ENCODE results near the gene DEPDC1.

DEPDC1 gene

GRCh38 chr1:68473060-68473459 lies 23.8 kb downstream of the DEPDC1 start:
- no peaks in the 10 kb centered on the region for H3K9me3 ChIP-seq (replicated peaks; ENCODE audit: low read length)
- H3K9ac ChIP-seq (ENCODE audit: low read depth, low read length), result no peak overlapping the region
- peaks cover 6% of the 10 kb centered on the region for H3K36me3 ChIP-seq (ENCODE audit: insufficient read depth, low read length)
- H3K4me2 ChIP-seq (ENCODE audit: low read length), result no peak overlapping the region
- no peaks in the 10 kb centered on the region for H3K27me3 ChIP-seq (ENCODE audit: control insufficient read depth, insufficient read depth, low read length)
- no peaks in the 10 kb centered on the region for H3K4me1 ChIP-seq (ENCODE audit: control insufficient read depth, insufficient read depth, low read length)
- no peak overlapping the region for H3K4me3 ChIP-seq (ENCODE audit: low read length)

- no peak overlapping the region for H3K4me2 ChIP-seq (ENCODE audit: low read length)
- no peaks in the 10 kb centered on the region for H3K27me3 ChIP-seq (ENCODE audit: control insufficient read depth, insufficient read depth, low read length)
- no peaks in the 10 kb centered on the region for H3K36me3 ChIP-seq (ENCODE audit: insufficient read depth, low read length)
- no peaks in the 10 kb centered on the region for H3K9me3 ChIP-seq (replicated peaks; ENCODE audit: low read length)
- no peaks in the 10 kb centered on the region for H3K4me1 ChIP-seq (ENCODE audit: control insufficient read depth, insufficient read depth, low read length)
- no peak overlapping the region for H3K9ac ChIP-seq (ENCODE audit: low read depth, low read length)
- no peak overlapping the region for H3K4me3 ChIP-seq (ENCODE audit: low read length)
These were observed 26.4 kb downstream of the DEPDC1 start for GRCh38 chr1:68470388-68470970.

- Histone ChIP-seq H3K36me3 (ENCODE audit: insufficient read depth, low read length) (no peaks in the 10 kb centered on the region), H3K9ac (ENCODE audit: low read depth, low read length) (no peak overlapping the region), H3K27me3 (ENCODE audit: control insufficient read depth, insufficient read depth, low read length) (no peaks in the 10 kb centered on the region), H3K4me2 (ENCODE audit: low read length) (no peak overlapping the region), H3K9me3 (replicated peaks; ENCODE audit: low read length) (no peaks in the 10 kb centered on the region), H3K4me1 (ENCODE audit: control insufficient read depth, insufficient read depth, low read length) (no peaks in the 10 kb centered on the region), H3K4me3 (ENCODE audit: low read length) (no peak overlapping the region)
These were observed 32.0 kb downstream of the DEPDC1 start for GRCh38 chr1:68464891-68465290.

- Histone ChIP-seq H3K9me3 (replicated peaks; ENCODE audit: low read length) (no peaks in the 10 kb centered on the region), H3K4me2 (ENCODE audit: low read length) (no peak overlapping the region), H3K9ac (ENCODE audit: low read depth, low read length) (no peak overlapping the region), H3K27me3 (ENCODE audit: control insufficient read depth, insufficient read depth, low read length) (no peaks in the 10 kb centered on the region), H3K4me1 (ENCODE audit: control insufficient read depth, insufficient read depth, low read length) (no peaks in the 10 kb centered on the region), H3K4me3 (ENCODE audit: low read length) (no peak overlapping the region), H3K36me3 (ENCODE audit: insufficient read depth, low read length) (no peaks in the 10 kb centered on the region)
These were observed 35.9 kb downstream of the DEPDC1 start for GRCh38 chr1:68460935-68461334.

GRCh38 chr1:68459796-68460195 lies 37.1 kb downstream of the DEPDC1 start:
- H3K4me3 ChIP-seq (ENCODE audit: low read length), result no peak overlapping the region
- H3K9me3 ChIP-seq (replicated peaks; ENCODE audit: low read length), result no peaks in the 10 kb centered on the region
- no peaks in the 10 kb centered on the region for H3K27me3 ChIP-seq (ENCODE audit: control insufficient read depth, insufficient read depth, low read length)
- H3K36me3 ChIP-seq (ENCODE audit: insufficient read depth, low read length), result no peaks in the 10 kb centered on the region
- no peak overlapping the region for H3K4me2 ChIP-seq (ENCODE audit: low read length)
- no peaks in the 10 kb centered on the region for H3K4me1 ChIP-seq (ENCODE audit: control insufficient read depth, insufficient read depth, low read length)
- H3K9ac ChIP-seq (ENCODE audit: low read depth, low read length), result no peak overlapping the region

GRCh38 chr1:68459091-68459490 lies 37.8 kb downstream of the DEPDC1 start:
- Histone ChIP-seq H3K4me2 (ENCODE audit: low read length) (no peak overlapping the region), H3K9me3 (replicated peaks; ENCODE audit: low read length) (no peaks in the 10 kb centered on the region), H3K36me3 (ENCODE audit: insufficient read depth, low read length) (no peaks in the 10 kb centered on the region), H3K27me3 (ENCODE audit: control insufficient read depth, insufficient read depth, low read length) (no peaks in the 10 kb centered on the region), H3K4me1 (ENCODE audit: control insufficient read depth, insufficient read depth, low read length) (no peaks in the 10 kb centered on the region), H3K4me3 (ENCODE audit: low read length) (no peak overlapping the region), H3K9ac (ENCODE audit: low read depth, low read length) (no peak overlapping the region)

- Histone ChIP-seq H3K4me3 (ENCODE audit: low read length) (no peak overlapping the region), H3K27me3 (ENCODE audit: control insufficient read depth, insufficient read depth, low read length) (no peaks in the 10 kb centered on the region), H3K9me3 (replicated peaks; ENCODE audit: low read length) (no peaks in the 10 kb centered on the region), H3K4me2 (ENCODE audit: low read length) (no peak overlapping the region), H3K36me3 (ENCODE audit: insufficient read depth, low read length) (no peaks in the 10 kb centered on the region), H3K4me1 (ENCODE audit: control insufficient read depth, insufficient read depth, low read length) (no peaks in the 10 kb centered on the region), H3K9ac (ENCODE audit: low read depth, low read length) (no peak overlapping the region)
These were observed 40.7 kb downstream of the DEPDC1 start for GRCh38 chr1:68456202-68456601.

GRCh38 chr1:68454534-68454933 lies 42.3 kb downstream of the DEPDC1 start:
- Histone ChIP-seq H3K27me3 (ENCODE audit: control insufficient read depth, insufficient read depth, low read length) (no peaks in the 10 kb centered on the region), H3K9ac (ENCODE audit: low read depth, low read length) (no peak overlapping the region), H3K4me3 (ENCODE audit: low read length) (no peak overlapping the region), H3K36me3 (ENCODE audit: insufficient read depth, low read length) (no peaks in the 10 kb centered on the region), H3K4me1 (ENCODE audit: control insufficient read depth, insufficient read depth, low read length) (no peaks in the 10 kb centered on the region), H3K4me2 (ENCODE audit: low read length) (no peak overlapping the region), H3K9me3 (replicated peaks; ENCODE audit: low read length) (no peaks in the 10 kb centered on the region)

GRCh38 chr1:68453060-68453670 lies 43.7 kb downstream of the DEPDC1 start:
- H3K4me1 ChIP-seq (ENCODE audit: control insufficient read depth, insufficient read depth, low read length), result no peaks in the 10 kb centered on the region
- no peak overlapping the region for H3K9ac ChIP-seq (ENCODE audit: low read depth, low read length)
- no peaks in the 10 kb centered on the region for H3K27me3 ChIP-seq (ENCODE audit: control insufficient read depth, insufficient read depth, low read length)
- H3K4me3 ChIP-seq (ENCODE audit: low read length), result no peak overlapping the region
- no peak overlapping the region for H3K4me2 ChIP-seq (ENCODE audit: low read length)
- H3K36me3 ChIP-seq (ENCODE audit: insufficient read depth, low read length), result no peaks in the 10 kb centered on the region
- H3K9me3 ChIP-seq (replicated peaks; ENCODE audit: low read length), result no peaks in the 10 kb centered on the region

- no peaks in the 10 kb centered on the region for H3K27me3 ChIP-seq (ENCODE audit: control insufficient read depth, insufficient read depth, low read length)
- H3K4me2 ChIP-seq (ENCODE audit: low read length), result no peak within 1 kb of the TSS
- no peak within 1 kb of the TSS for H3K4me3 ChIP-seq (ENCODE audit: low read length)
- no peaks in the 10 kb centered on the region for H3K4me1 ChIP-seq (ENCODE audit: control insufficient read depth, insufficient read depth, low read length)
- no peaks in the 10 kb centered on the region for H3K36me3 ChIP-seq (ENCODE audit: insufficient read depth, low read length)
- H3K9ac ChIP-seq (ENCODE audit: low read depth, low read length), result no peak within 1 kb of the TSS
- no peaks in the 10 kb centered on the region for H3K9me3 ChIP-seq (replicated peaks; ENCODE audit: low read length)
These were observed 47.0 kb downstream of the DEPDC1 start, which contains the start of gene RPE65 for GRCh38 chr1:68449901-68450300. Gene RPE65 (minus strand): TSS chr1:68449954. CDS start chr1:68449905, 49 bp downstream.

- H3K9ac ChIP-seq (ENCODE audit: low read depth, low read length), result no peak overlapping the region
- no peaks in the 10 kb centered on the region for H3K4me1 ChIP-seq (ENCODE audit: control insufficient read depth, insufficient read depth, low read length)
- H3K4me2 ChIP-seq (ENCODE audit: low read length), result no peak overlapping the region
- H3K4me3 ChIP-seq (ENCODE audit: low read length), result no peak overlapping the region
- H3K36me3 ChIP-seq (ENCODE audit: insufficient read depth, low read length), result no peaks in the 10 kb centered on the region
- H3K27me3 ChIP-seq (ENCODE audit: control insufficient read depth, insufficient read depth, low read length), result no peaks in the 10 kb centered on the region
- H3K9me3 ChIP-seq (replicated peaks; ENCODE audit: low read length), result no peaks in the 10 kb centered on the region
These were observed 48.5 kb downstream of the DEPDC1 start for GRCh38 chr1:68448365-68448764.

GRCh38 chr1:68445709-68446108 lies 51.2 kb downstream of the DEPDC1 start:
- Histone ChIP-seq H3K9ac (ENCODE audit: low read depth, low read length) (no peak overlapping the region), H3K4me3 (ENCODE audit: low read length) (no peak overlapping the region), H3K27me3 (ENCODE audit: control insufficient read depth, insufficient read depth, low read length) (no peaks in the 10 kb centered on the region), H3K36me3 (ENCODE audit: insufficient read depth, low read length) (no peaks in the 10 kb centered on the region), H3K9me3 (replicated peaks; ENCODE audit: low read length) (no peaks in the 10 kb centered on the region), H3K4me1 (ENCODE audit: control insufficient read depth, insufficient read depth, low read length) (no peaks in the 10 kb centered on the region), H3K4me2 (ENCODE audit: low read length) (no peak overlapping the region)
